ENCODE measurements around the gene ZNF358. TPM values are rescaled to one million over a fixed set of nuclear protein-coding genes. Genes with fewer than 3 reads are reported as not detected.

ZNF358 gene
- total and polyA plus RNA-seq, 2 of the 13 experiments (the other 11 are each of a cell fraction or from before 2014, with no cell fraction given), result 9.1 to 37.0 TPM

GRCh38 chr19:7522923-7523667 is 7.2 kb downstream of the ZNF358 start (continued):
- TF ChIP-seq NFIC (IDR thresholded peaks at IDR 0.05; ENCODE audit: low read length), result peak; percentile 3; the same call in 1 of the 2 replicates
- no peak for TF ChIP-seq KDM2A (CRISPR knock-in tag; IDR thresholded peaks at IDR 0.05; ENCODE audit: borderline replicate concordance, low read depth)
- TF ChIP-seq ZNF468 (CRISPR knock-in tag; IDR thresholded peaks at IDR 0.05), result no peak
- no peak for TF ChIP-seq ZNF678 (CRISPR knock-in tag; IDR thresholded peaks at IDR 0.05)
- no peak for TF ChIP-seq GATA4 (IDR thresholded peaks at IDR 0.05; ENCODE audit: borderline replicate concordance, low read depth)
- TF ChIP-seq BCL6 (CRISPR knock-in tag; IDR thresholded peaks at IDR 0.05), result 0 out of 2 replicates have a peak, but pooled peaks have one; percentile 16
- TF ChIP-seq DR1 (CRISPR knock-in tag; IDR thresholded peaks at IDR 0.05), result no peak
- TF ChIP-seq KDM5A (IDR thresholded peaks at IDR 0.05; ENCODE audit: borderline replicate concordance, low read length), result peak; percentile 11
- TF ChIP-seq MXD1 (CRISPR knock-in tag; IDR thresholded peaks at IDR 0.05), result no peak
- TF ChIP-seq KLF12 (CRISPR knock-in tag; IDR thresholded peaks at IDR 0.05; ENCODE audit: borderline replicate concordance), result no peak
- no peak for TF ChIP-seq NFIB (CRISPR knock-in tag; IDR thresholded peaks at IDR 0.05; ENCODE audit: borderline replicate concordance)
- TF ChIP-seq CREM (IDR thresholded peaks at IDR 0.05), result no peak
- no peak for TF ChIP-seq CREM (CRISPR knock-in tag; IDR thresholded peaks at IDR 0.05)
- TF ChIP-seq RARA (CRISPR knock-in tag; IDR thresholded peaks at IDR 0.05), result no peak
- TF ChIP-seq RERE (CRISPR knock-in tag; IDR thresholded peaks at IDR 0.05; ENCODE audit: low read depth), result no peak
- TF ChIP-seq USF2 (IDR thresholded peaks at IDR 0.05; ENCODE audit: low read depth, low read length), result no peak
- TF ChIP-seq USF2 (CRISPR knock-in tag; IDR thresholded peaks at IDR 0.05; ENCODE audit: borderline replicate concordance), result peak; percentile 47; the same call in 1 of the 2 replicates
- TF ChIP-seq CEBPB (IDR thresholded peaks at IDR 0.05; ENCODE audit: borderline replicate concordance, low read depth, low read length), result peak; percentile 40; the same call in 1 of the 2 replicates
- TF ChIP-seq TAF15 (IDR thresholded peaks at IDR 0.05; ENCODE audit: low read depth, low read length, poor library complexity, severe bottlenecking), result no peak
- no peak for TF ChIP-seq CC2D1A (CRISPR knock-in tag; IDR thresholded peaks at IDR 0.05)
- TF ChIP-seq ZNF326 (CRISPR knock-in tag; IDR thresholded peaks at IDR 0.05; ENCODE audit: borderline replicate concordance), result no peak
- no peak for TF ChIP-seq TGIF2 (CRISPR knock-in tag; IDR thresholded peaks at IDR 0.05)

Measured in HepG2 (cell line).